ENCODE data around the gene TJP1. TPM values are rescaled to one million over a fixed set of nuclear protein-coding genes. Genes with fewer than 3 reads are reported as not detected.
"Not testable (repeated sequence)": the region's sequence is repeated elsewhere in the genome, so short reads cannot be mapped to it uniquely, and the experiment has no call there.

TJP1 gene
- total RNA-seq, 1 experiment from 2014 or later, result 59.2 TPM

GRCh38 chr15:29734917-29735572 lies 87.2 kb downstream of the TJP1 start:
- Histone ChIP-seq H3K4me1 (peaks cover 5% of the 10 kb centered on the region; the same call in 1 of the 2 replicates), H3K36me3 (peaks cover 48% of the 10 kb centered on the region), H3K27ac (no peak overlapping the region), H3K4me3 (no peak overlapping the region), H3K9me3 (replicated peaks) (no peaks in the 10 kb centered on the region), H3K27me3 (no peaks in the 10 kb centered on the region)
- no peak for DNase-seq

- DNase-seq, result no peak
- Histone ChIP-seq H3K4me3 (no peak overlapping the region), H3K4me1 (peaks cover 4% of the 10 kb centered on the region; the same call in 1 of the 2 replicates), H3K27ac (no peak overlapping the region), H3K27me3 (no peaks in the 10 kb centered on the region), H3K9me3 (replicated peaks) (no peaks in the 10 kb centered on the region), H3K36me3 (peaks cover 50% of the 10 kb centered on the region)
These were observed 90.4 kb downstream of the TJP1 start for GRCh38 chr15:29731865-29732264.

- peaks cover 54% of the 10 kb centered on the region for H3K36me3 ChIP-seq
- H3K27me3 ChIP-seq; H3K4me1 ChIP-seq; DNase-seq; H3K4me3 ChIP-seq; H3K9me3 ChIP-seq (replicated peaks); H3K27ac ChIP-seq: not testable (repeated sequence)
These were observed 91.8 kb downstream of the TJP1 start for GRCh38 chr15:29730471-29730870.

- Histone ChIP-seq H3K4me3 (no peak overlapping the region), H3K9me3 (replicated peaks) (no peaks in the 10 kb centered on the region; the same call in 1 of the 2 replicates), H3K4me1 (no peaks in the 10 kb centered on the region), H3K36me3 (peaks cover 54% of the 10 kb centered on the region), H3K27me3 (no peaks in the 10 kb centered on the region), H3K27ac (no peak overlapping the region)
- DNase-seq, result no peak
These were observed 93.8 kb downstream of the TJP1 start for GRCh38 chr15:29728418-29728817.

- Histone ChIP-seq H3K4me3 (no peak overlapping the region), H3K9me3 (replicated peaks) (no peaks in the 10 kb centered on the region; the same call in 1 of the 2 replicates), H3K27ac (no peak overlapping the region), H3K4me1 (no peaks in the 10 kb centered on the region), H3K27me3 (no peaks in the 10 kb centered on the region), H3K36me3 (peaks cover 54% of the 10 kb centered on the region)
- DNase-seq, result no peak
These were observed 94.4 kb downstream of the TJP1 start for GRCh38 chr15:29727871-29728270.

- DNase-seq, result no peak
- Histone ChIP-seq H3K4me1 (no peaks in the 10 kb centered on the region), H3K27ac (no peak overlapping the region), H3K27me3 (no peaks in the 10 kb centered on the region), H3K9me3 (replicated peaks) (no peaks in the 10 kb centered on the region; the same call in 1 of the 2 replicates), H3K36me3 (peaks cover 58% of the 10 kb centered on the region), H3K4me3 (no peak overlapping the region)
These were observed 95.7 kb downstream of the TJP1 start for GRCh38 chr15:29726553-29726952.

GRCh38 chr15:29724026-29724425 lies 98.2 kb downstream of the TJP1 start:
- Histone ChIP-seq H3K4me3 (no peak overlapping the region), H3K36me3 (peaks cover 75% of the 10 kb centered on the region), H3K27me3 (no peaks in the 10 kb centered on the region), H3K9me3 (replicated peaks) (no peaks in the 10 kb centered on the region; the same call in 1 of the 2 replicates), H3K27ac (no peak overlapping the region), H3K4me1 (no peaks in the 10 kb centered on the region)
- no peak for DNase-seq

GRCh38 chr15:29713784-29714183 lies 108.5 kb downstream of the TJP1 start:
- Histone ChIP-seq H3K4me3 (no peak overlapping the region), H3K9me3 (replicated peaks) (no peaks in the 10 kb centered on the region), H3K27me3 (no peaks in the 10 kb centered on the region; the same call in 1 of the 2 replicates), H3K27ac (no peak overlapping the region), H3K36me3 (peaks cover 42% of the 10 kb centered on the region), H3K4me1 (no peaks in the 10 kb centered on the region)
- DNase-seq, result no peak

- H3K27me3 ChIP-seq, result no peaks in the 10 kb centered on the region; the same call in 1 of the 2 replicates
- H3K4me3 ChIP-seq, result no peak overlapping the region
- H3K27ac ChIP-seq, result no peak overlapping the region
- DNase-seq, result no peak
- H3K4me1 ChIP-seq, result no peaks in the 10 kb centered on the region
- peaks cover 45% of the 10 kb centered on the region for H3K36me3 ChIP-seq
- no peaks in the 10 kb centered on the region for H3K9me3 ChIP-seq (replicated peaks)
These were observed 110.0 kb downstream of the TJP1 start for GRCh38 chr15:29712149-29712885.

GRCh38 chr15:29711531-29711930 lies 110.7 kb downstream of the TJP1 start:
- Histone ChIP-seq H3K4me3 (no peak overlapping the region), H3K4me1 (no peaks in the 10 kb centered on the region), H3K36me3 (peaks cover 41% of the 10 kb centered on the region), H3K9me3 (replicated peaks) (no peaks in the 10 kb centered on the region), H3K27me3 (no peaks in the 10 kb centered on the region; the same call in 1 of the 2 replicates), H3K27ac (no peak overlapping the region)
- DNase-seq, result no peak

- no peak for DNase-seq
- H3K4me3 ChIP-seq, result no peak overlapping the region
- peaks cover 37% of the 10 kb centered on the region for H3K36me3 ChIP-seq
- no peaks in the 10 kb centered on the region for H3K9me3 ChIP-seq (replicated peaks)
- no peak overlapping the region for H3K27ac ChIP-seq
- no peaks in the 10 kb centered on the region; the same call in 1 of the 2 replicates for H3K27me3 ChIP-seq
- H3K4me1 ChIP-seq, result no peaks in the 10 kb centered on the region
These were observed 113.7 kb downstream of the TJP1 start for GRCh38 chr15:29708519-29708918.

GRCh38 chr15:29704950-29705597 lies 117.2 kb downstream of the TJP1 start:
- Histone ChIP-seq H3K36me3 (peaks cover 47% of the 10 kb centered on the region), H3K4me1 (no peaks in the 10 kb centered on the region), H3K4me3 (no peak overlapping the region), H3K27ac (no peak overlapping the region), H3K27me3 (no peaks in the 10 kb centered on the region), H3K9me3 (replicated peaks) (no peaks in the 10 kb centered on the region)
- DNase-seq, result no peak

GRCh38 chr15:29701151-29701550 lies 121.1 kb downstream of the TJP1 start:
- H3K4me3 ChIP-seq, result no peak overlapping the region
- no peak overlapping the region for H3K27ac ChIP-seq
- DNase-seq, result no peak
- H3K27me3 ChIP-seq, result no peaks in the 10 kb centered on the region
- no peaks in the 10 kb centered on the region for H3K4me1 ChIP-seq
- no peaks in the 10 kb centered on the region for H3K9me3 ChIP-seq (replicated peaks)
- peaks cover 24% of the 10 kb centered on the region for H3K36me3 ChIP-seq

- H3K4me1 ChIP-seq, result no peaks in the 10 kb centered on the region
- H3K27ac ChIP-seq, result no peak overlapping the region
- no peaks in the 10 kb centered on the region for H3K27me3 ChIP-seq
- H3K4me3 ChIP-seq, result no peak overlapping the region
- H3K9me3 ChIP-seq (replicated peaks), result no peaks in the 10 kb centered on the region
- DNase-seq, result no peak
- H3K36me3 ChIP-seq, result peaks cover 19% of the 10 kb centered on the region; the same call in 1 of the 2 replicates
These were observed 122.0 kb downstream of the TJP1 start for GRCh38 chr15:29700296-29700695.

GRCh38 chr15:29699791-29700190 lies 122.5 kb downstream of the TJP1 start:
- no peaks in the 10 kb centered on the region for H3K27me3 ChIP-seq
- no peak overlapping the region for H3K4me3 ChIP-seq
- H3K9me3 ChIP-seq (replicated peaks), result no peaks in the 10 kb centered on the region
- peaks cover 17% of the 10 kb centered on the region; the same call in 1 of the 2 replicates for H3K36me3 ChIP-seq
- no peaks in the 10 kb centered on the region for H3K4me1 ChIP-seq
- DNase-seq, result no peak
- H3K27ac ChIP-seq, result no peak overlapping the region
